GM12878 (cell line): ENCODE results near the gene MVB12B. TPM values are rescaled to one million over a fixed set of nuclear protein-coding genes. Genes with fewer than 3 reads are reported as not detected.

Experiments
- ATAC-seq: fragments of 200-7000 bp; cut with Tn5 transposase; 3 replicates; pipeline ENCODE4 v1.9.1; 2020; ENCODE audit warnings: mild to moderate bottlenecking, moderate library complexity
- BruUV-seq: library from RNA; stranded (reverse); fragments of 400-500 nt; replicated peaks from 2 replicates; lab custom pipeline; 2021; lab: Mats Ljungman, UMichigan
- CTCF ChIA-PET: fragments of 300-600 bp; sonication (Branson Sonifier 250); formaldehyde crosslinking; extraction: SDS; loops from one replicate; lab custom pipeline; 2021; ENCODE audit warnings: inconsistent platforms; lab: Yijun Ruan, JAX
- POLR2A ChIA-PET: fragments of 350-600 bp; formaldehyde crosslinking; extraction: SDS; loops from one replicate; lab custom pipeline; 2021; ENCODE audit warnings: inconsistent platforms; lab: Charles Lee
- RAD21 ChIA-PET: fragments of 300-600 bp; sonication (Branson Sonifier 250); formaldehyde crosslinking; loops from one replicate; lab custom pipeline; 2023; ENCODE audit warnings: antibody characterized with exemption; ENCODE audit not compliant: unreplicated experiment; lab: Charles Lee
- SMC1A ChIA-PET: fragments of 300-600 bp; sonication (Branson Sonifier 250); formaldehyde crosslinking; loops from one replicate; lab custom pipeline; 2023; ENCODE audit not compliant: unreplicated experiment, uncharacterized antibody; lab: Charles Lee
- DNase-seq: peaks from one replicate; pipeline ENCODE4 v3.0.0-alpha.2; 2011; ENCODE audit warnings: low read depth, low spot score
- FAIRE-seq: peaks from 3 replicates; lab custom pipeline; 2011; peaks lifted over from hg19 to GRCh38; lab: Jason Lieb, UNC
- H2AFZ ChIP-seq: 2 replicates; pipeline ENCODE4 v1.6.0; 2011; ENCODE audit warnings: low read depth, low read length, control low read depth; ENCODE audit not compliant: control insufficient read depth
- H3K27ac ChIP-seq: 2 replicates; pipeline ENCODE4 v1.5.1; 2011; ENCODE audit warnings: control low read depth; ENCODE audit not compliant: control insufficient read depth, insufficient read depth
- H3K27me3 ChIP-seq, 2 experiments: replicated peaks in 1 of 2; 2 replicates each; pipeline versions ENCODE4 v1.6.0 to v1.6.1; 2011; ENCODE audit warnings: low read length in 1 of 2; ENCODE audit not compliant: control insufficient read depth in 2 of 2, insufficient read depth in 2 of 2
- H3K36me3 ChIP-seq, 2 experiments: 2 replicates each; pipeline ENCODE4 v1.5.1; 2011; ENCODE audit warnings: low read length in 1 of 2; ENCODE audit not compliant: control insufficient read depth in 2 of 2, insufficient read depth in 2 of 2
- H3K4me1 ChIP-seq: 2 replicates; pipeline ENCODE4 v1.6.1; 2011; ENCODE audit warnings: mild to moderate bottlenecking, low read length, moderate library complexity, mixed read lengths; ENCODE audit not compliant: control insufficient read depth, insufficient read depth
- H3K4me2 ChIP-seq: 2 replicates; pipeline ENCODE4 v1.6.0; 2011; ENCODE audit warnings: control low read depth; ENCODE audit not compliant: control insufficient read depth, insufficient read depth
- H3K4me3 ChIP-seq: fragments of 200-600 bp; sonication (generic); 2 replicates; pipeline ENCODE4 v1.5.1; 2016
- H3K79me2 ChIP-seq: 2 replicates; pipeline ENCODE4 v1.6.0; 2011; ENCODE audit warnings: low read length; ENCODE audit not compliant: control insufficient read depth, insufficient read depth
- H3K9ac ChIP-seq: 2 replicates; pipeline ENCODE4 v1.8.0; 2011; ENCODE audit warnings: low read length, control low read depth, mixed read lengths; ENCODE audit not compliant: control insufficient read depth, insufficient read depth
- H3K9me3 ChIP-seq: replicated peaks from 3 replicates; pipeline ENCODE4 v1.5.1; 2011; ENCODE audit warnings: mild to moderate bottlenecking, low read length; ENCODE audit not compliant: control insufficient read depth, insufficient read depth
- H4K20me1 ChIP-seq: 2 replicates; pipeline ENCODE4 v1.6.0; 2011; ENCODE audit not compliant: control insufficient read depth, insufficient read depth
- EP300 ChIP-seq, 2 experiments: fragments of 150-350 bp in 1 of 2; IDR thresholded peaks; 2 replicates each; pipeline ENCODE4 v1.6.1; 2011 to 2012; ENCODE audit warnings: low read depth in 2 of 2, low read length in 2 of 2, borderline replicate concordance in 1 of 2, improper control_type of control experiment in 1 of 2, inconsistent platforms in 1 of 2; ENCODE audit not compliant: control insufficient read depth in 1 of 2
- FOXM1 ChIP-seq: IDR thresholded peaks from 2 replicates; pipeline ENCODE4 v1.6.1; 2012; ENCODE audit warnings: low read depth, mild to moderate bottlenecking, inconsistent platforms, low read length, moderate library complexity
- IRF3 ChIP-seq: fragments of 450-650 bp; IDR thresholded peaks from 2 replicates; pipeline ENCODE4 v1.6.1; 2014; ENCODE audit warnings: mild to moderate bottlenecking
- JUNB ChIP-seq: IDR thresholded peaks from 2 replicates; pipeline ENCODE4 v1.6.1; 2016; ENCODE audit warnings: antibody characterized with exemption, mild to moderate bottlenecking
- MTA2 ChIP-seq: fragments of 450-650 bp; IDR thresholded peaks from 2 replicates; pipeline ENCODE4 v1.6.1; 2016; ENCODE audit warnings: low read depth, mild to moderate bottlenecking, moderate library complexity
- PAX5 ChIP-seq: IDR thresholded peaks from 2 replicates; pipeline ENCODE4 v1.6.1; 2011; ENCODE audit warnings: low read depth, low read length, borderline replicate concordance
- PRDM15 ChIP-seq: fragments of 450-650 bp; formaldehyde crosslinking; IDR thresholded peaks from 2 replicates; pipeline ENCODE4 v1.4.0; 2020; ENCODE audit warnings: mild to moderate bottlenecking, moderate library complexity
- USF2 ChIP-seq: IDR thresholded peaks from 2 replicates; pipeline ENCODE4 v1.6.1; 2011; ENCODE audit warnings: low read depth, low read length, improper control_type of control experiment, borderline replicate concordance
- ZNF24 ChIP-seq: fragments of 450-650 bp; IDR thresholded peaks from 2 replicates; pipeline ENCODE4 v1.6.1; 2017; ENCODE audit warnings: antibody characterized with exemption, mild to moderate bottlenecking
- WGBS: methylation state at CpG from one replicate; pipeline ENCODE4 v1.1.6; 2016; ENCODE audit warnings: low lambda C conversion rate; ENCODE audit not compliant: insufficient replicate concordance, insufficient coverage; ENCODE audit errors: missing lambda C conversion rate; 5-methylcytosine and 5-hydroxymethylcytosine counted together
- in situ Hi-C: fragments of 300-500 bp; cut with MboI; formaldehyde crosslinking; loops from 9 replicates; pipeline ENCODE4 v1.14.3; 2018; ENCODE audit warnings: mixed read lengths
- intact Hi-C: fragments of 100-400 bp; cut with micrococcal nuclease; formaldehyde crosslinking; loops from one replicate; pipeline ENCODE4 v1.14.2; 2022; ENCODE audit not compliant: unreplicated experiment
- polyA plus RNA-seq, 11 experiments: library from polyadenylated mRNA; depleted of rRNA in 4 of 11; unstranded in 6 of 11; stranded (reverse) in 5 of 11; fragments of >200 nt; fragmentation: Nextera tagmentation in 4 of 11; fragmentation: Illumina TruSeq in 1 of 11; extraction: Ambion mirVana in 4 of 11; extraction: Trizol in 1 of 11; gene quantifications; 1 replicate in 1 of 11; 2 replicates in 10 of 11; pipeline versions ENCODE4 v1.2.1 to v1.2.3, GENCODE V29; 2011 to 2016; ENCODE audit warnings: inconsistent platforms in 2 of 11, missing spikeins in 2 of 11, low read depth in 1 of 11
- total RNA-seq, 4 experiments: library from RNA; depleted of rRNA in 3 of 4; stranded (reverse); fragments of >200 nt in 3 of 4; fragmentation: Illumina TruSeq in 1 of 4; extraction: Trizol in 1 of 4; gene quantifications; 2 replicates each; pipeline versions ENCODE4 v1.2.1 to v1.2.3, GENCODE V29; 2013 to 2021

MVB12B gene
- total and polyA plus RNA-seq, 10 of the 15 experiments (the other 5 are each of a cell fraction or from before 2014, with no cell fraction given): 0.08 TPM; not detected in 9

- BruUV-seq: no TSS peak
- no peak for DNase-seq
- no peak for ATAC-seq
- Histone ChIP-seq H4K20me1 (no peaks in the 10 kb centered on the region), H3K79me2 (no peaks in the 10 kb centered on the region), H3K4me3 (no peak overlapping the region), H2AFZ (no peak overlapping the region), H3K4me1 (no peaks in the 10 kb centered on the region), H3K27ac (no peak overlapping the region), H3K9ac (no peak overlapping the region), H3K27me3 (peaks cover 1 to 4% of the 10 kb centered on the region in 2 experiments), H3K36me3 (no peaks in the 10 kb centered on the region), H3K4me2 (no peak overlapping the region), H3K9me3 (no peaks in the 10 kb centered on the region)
- 22% methylated on average over 6 of the region's 6 CpGs for WGBS
- no peak for FAIRE-seq
- in situ Hi-C loops (loop anchor here (10.0 kb wide), 1 partner anchor 56 kb away; no protein-coding TSS in a partner anchor), intact Hi-C loops (no loop called here)
- no peak for TF ChIP-seq USF2
- no peak for TF ChIP-seq FOXM1
- TF ChIP-seq ZNF24: no peak
- no peak for TF ChIP-seq MTA2
- TF ChIP-seq PRDM15 (CRISPR knock-in tag): no peak
- no peak for TF ChIP-seq JUNB
- no peak for TF ChIP-seq PAX5
- TF ChIP-seq EP300 (IDR thresholded peaks at IDR 0.05; ENCODE audit: borderline replicate concordance in 1 of 2, control insufficient read depth in 1 of 2, low read depth in 2 of 2, low read length in 2 of 2): no peak
- no peak for TF ChIP-seq IRF3
- ChIA-PET RAD21 (no interaction called here), SMC1A (no interaction called here), POLR2A (no interaction called here), CTCF (no interaction called here)
Measured at GRCh38 chr9:126418608-126419007, 92.0 kb downstream of the MVB12B start.
